ENCODE data around the gene CACNG3. TPM values are rescaled to one million over a fixed set of nuclear protein-coding genes. Genes with fewer than 3 reads are reported as not detected.

Gene CACNG3
- total RNA-seq, 6 experiments from 2014 or later: not detected

GRCh38 chr16:24288516-24288915 is 32.4 kb downstream of the CACNG3 start:
- no peaks in the 10 kb centered on the region for H3K9me3 ChIP-seq
- no peak for DNase-seq
- no peaks in the 10 kb centered on the region for H3K4me1 ChIP-seq
- no peak overlapping the region for H3K4me3 ChIP-seq
- TF ChIP-seq POLR2A (IDR thresholded peaks at IDR 0.05): no peak
- no peak for TF ChIP-seq CTCF (IDR thresholded peaks at IDR 0.05)
- no peaks in the 10 kb centered on the region for H3K36me3 ChIP-seq
- WGBS (ENCODE audit: insufficient coverage, low coverage, low lambda C conversion rate, missing lambda C conversion rate): 55% methylated on average over 2 of the region's 2 CpGs
- intact Hi-C loops (cut with DNase I): no loop called here
- H3K27me3 ChIP-seq: no peaks in the 10 kb centered on the region
- no peak for ATAC-seq
- H3K27ac ChIP-seq: no peak overlapping the region

GRCh38 chr16:24289166-24289700 is 33.1 kb downstream of the CACNG3 start:
- ATAC-seq: no peak
- WGBS (ENCODE audit: insufficient coverage, low coverage, low lambda C conversion rate, missing lambda C conversion rate): 20% methylated on average over 3 of the region's 3 CpGs
- no peak for DNase-seq
- Histone ChIP-seq H3K27me3 (no peaks in the 10 kb centered on the region), H3K36me3 (no peaks in the 10 kb centered on the region), H3K27ac (no peak overlapping the region), H3K4me3 (no peak overlapping the region), H3K4me1 (no peaks in the 10 kb centered on the region), H3K9me3 (no peaks in the 10 kb centered on the region)
- intact Hi-C loops (cut with DNase I): no loop called here
- TF ChIP-seq POLR2A (IDR thresholded peaks at IDR 0.05) (no peak), CTCF (IDR thresholded peaks at IDR 0.05) (no peak)

- intact Hi-C loops (cut with DNase I): no loop called here
- Histone ChIP-seq H3K27me3 (no peaks in the 10 kb centered on the region), H3K4me3 (no peak overlapping the region), H3K9me3 (no peaks in the 10 kb centered on the region), H3K4me1 (no peaks in the 10 kb centered on the region), H3K36me3 (no peaks in the 10 kb centered on the region), H3K27ac (no peak overlapping the region)
- TF ChIP-seq CTCF (IDR thresholded peaks at IDR 0.05) (no peak), POLR2A (IDR thresholded peaks at IDR 0.05) (no peak)
- ATAC-seq (no peak), DNase-seq (no peak)
- WGBS (ENCODE audit: insufficient coverage, low coverage, low lambda C conversion rate, missing lambda C conversion rate): 41% methylated on average over 10 of the region's 10 CpGs
These were observed 35.8 kb downstream of the CACNG3 start for GRCh38 chr16:24291932-24292331.

- no peaks in the 10 kb centered on the region for H3K4me1 ChIP-seq
- 39% methylated on average over 5 of the region's 7 CpGs for whole genome bisulfite sequencing (ENCODE audit: insufficient coverage, low coverage, low lambda C conversion rate, missing lambda C conversion rate)
- H3K4me3 ChIP-seq: no peak overlapping the region
- TF ChIP-seq CTCF (IDR thresholded peaks at IDR 0.05): no peak
- no peak for TF ChIP-seq POLR2A (IDR thresholded peaks at IDR 0.05)
- H3K27me3 ChIP-seq: no peaks in the 10 kb centered on the region
- DNase-seq (no peak), ATAC-seq (no peak)
- H3K9me3 ChIP-seq: no peaks in the 10 kb centered on the region
- no peaks in the 10 kb centered on the region for H3K36me3 ChIP-seq
- H3K27ac ChIP-seq: no peak overlapping the region
- intact Hi-C loops (cut with DNase I): no loop called here
These were observed 38.0 kb downstream of the CACNG3 start for GRCh38 chr16:24294131-24294530.

- DNase-seq (no peak), ATAC-seq (no peak)
- H3K9me3 ChIP-seq: no peaks in the 10 kb centered on the region
- H3K27me3 ChIP-seq: no peaks in the 10 kb centered on the region
- H3K27ac ChIP-seq: no peak overlapping the region
- H3K4me1 ChIP-seq: no peaks in the 10 kb centered on the region
- no peak for TF ChIP-seq POLR2A (IDR thresholded peaks at IDR 0.05)
- TF ChIP-seq CTCF (IDR thresholded peaks at IDR 0.05): no peak
- 19% methylated on average over 3 of the region's 3 CpGs for WGBS (ENCODE audit: insufficient coverage, low coverage, low lambda C conversion rate, missing lambda C conversion rate)
- no peak overlapping the region for H3K4me3 ChIP-seq
- no peaks in the 10 kb centered on the region for H3K36me3 ChIP-seq
- intact Hi-C loops (cut with DNase I): no loop called here
These were observed 41.2 kb downstream of the CACNG3 start for GRCh38 chr16:24297375-24297774.

Measured in right lobe of liver (tissue), 6 donors.